ENCODE measurements around the gene RLN3. TPM values are rescaled to one million over a fixed set of nuclear protein-coding genes. Genes with fewer than 3 reads are reported as not detected.

The RLN3 gene
- total RNA-seq (not detected), polyA plus RNA-seq (ENCODE audit: insufficient read length in 2 of 2) (not detected)
- long read RNA-seq, donor 1, result 0 reads
- long read RNA-seq, donor 2, result 0 reads
- long read RNA-seq, donor 3, result 0 reads
- long read RNA-seq, donor 4, result 0 reads

- WGBS (ENCODE audit: insufficient coverage), result 67% methylated on average over 24 of the region's 24 CpGs
Measured at GRCh38 chr19:14027856-14028450, at the start of gene RLN3. RLN3 (plus strand) TSS chr19:14028148; CDS start chr19:14028205, 57 bp downstream.

GRCh38 chr19:13978351-13979243 lies 49.4 kb upstream of the RLN3 start:
- peak overlapping the region; percentile 33 for H3K27ac ChIP-seq (ENCODE audit: low read depth, low read length)
- H3K4me1 ChIP-seq (ENCODE audit: control insufficient read depth, insufficient read depth, low read length), result peaks cover 16% of the 10 kb centered on the region
- H3K9me3 ChIP-seq (ENCODE audit: control insufficient read depth, insufficient read depth, low read length), result no peaks in the 10 kb centered on the region
- WGBS (ENCODE audit: insufficient coverage), result 15% methylated on average over 69 of the region's 74 CpGs
- H3K27me3 ChIP-seq (ENCODE audit: control insufficient read depth, insufficient read depth, low read length), result no peaks in the 10 kb centered on the region
- peaks cover 90% of the 10 kb centered on the region for H3K36me3 ChIP-seq (ENCODE audit: control insufficient read depth, insufficient read depth, low read length)
- H3K4me3 ChIP-seq (ENCODE audit: low read depth, low read length), result no peak overlapping the region
- peak in 2 of 6 donors; percentile 28 to 78 for DNase-seq (ENCODE audit: low read depth in 4 of 6, low spot score in 6 of 6)

More at GRCh38 chr19:14027856-14028450, at the start of gene RLN3:
- Histone ChIP-seq H3K4me1 (ENCODE audit: control insufficient read depth, insufficient read depth, low read length) (peaks cover 20% of the 10 kb centered on the region), H3K9me3 (ENCODE audit: control insufficient read depth, insufficient read depth, low read length) (no peaks in the 10 kb centered on the region), H3K4me3 (ENCODE audit: low read depth, low read length) (no peak within 1 kb of the TSS), H3K27ac (ENCODE audit: low read depth, low read length) (no peak within 1 kb of the TSS), H3K36me3 (ENCODE audit: control insufficient read depth, insufficient read depth, low read length) (no peaks in the 10 kb centered on the region), H3K27me3 (ENCODE audit: control insufficient read depth, insufficient read depth, low read length) (peaks cover 14% of the 10 kb centered on the region)
- no peak for DNase-seq (ENCODE audit: low read depth in 4 of 6, low spot score in 6 of 6)

- DNase-seq (ENCODE audit: low read depth in 4 of 6, low spot score in 6 of 6), result no peak
- H3K36me3 ChIP-seq (ENCODE audit: control insufficient read depth, insufficient read depth, low read length), result peaks cover 91% of the 10 kb centered on the region
- H3K4me3 ChIP-seq (ENCODE audit: low read depth, low read length), result no peak overlapping the region
- no peaks in the 10 kb centered on the region for H3K9me3 ChIP-seq (ENCODE audit: control insufficient read depth, insufficient read depth, low read length)
- no peak overlapping the region for H3K27ac ChIP-seq (ENCODE audit: low read depth, low read length)
- 13% methylated on average over 9 of the region's 12 CpGs for WGBS (ENCODE audit: insufficient coverage)
- H3K27me3 ChIP-seq (ENCODE audit: control insufficient read depth, insufficient read depth, low read length), result no peaks in the 10 kb centered on the region
- peaks cover 16% of the 10 kb centered on the region for H3K4me1 ChIP-seq (ENCODE audit: control insufficient read depth, insufficient read depth, low read length)
Measured at GRCh38 chr19:13979244-13979615, 48.7 kb upstream of the RLN3 start.

- H3K4me1 ChIP-seq (ENCODE audit: control insufficient read depth, insufficient read depth, low read length), result peaks cover 16% of the 10 kb centered on the region
- 71% methylated on average over 8 of the region's 12 CpGs for WGBS (ENCODE audit: insufficient coverage)
Measured at GRCh38 chr19:13979686-13980085, 48.3 kb upstream of the RLN3 start.

DNA sequence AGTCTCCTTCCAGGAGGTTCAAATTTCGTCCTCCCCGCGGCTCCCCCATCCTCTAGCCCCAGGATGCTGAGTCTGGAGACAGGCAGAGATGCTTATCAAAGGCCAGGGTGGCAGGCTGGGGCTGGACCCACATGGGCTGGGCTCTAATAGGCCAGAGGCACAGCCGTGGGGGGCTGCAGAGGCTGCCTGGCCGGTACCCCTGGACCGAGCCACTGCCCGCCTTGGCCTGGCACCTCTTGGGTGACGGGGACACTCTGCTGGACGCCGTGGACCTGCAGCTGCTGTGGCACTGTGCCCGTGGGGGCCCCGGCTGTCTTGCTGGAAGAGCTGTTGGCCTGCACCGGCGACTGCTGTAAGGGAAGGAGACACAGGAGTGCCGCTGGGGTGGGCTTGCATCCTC lies 47.6 kb upstream of the RLN3 start:
- Histone ChIP-seq H3K4me1 (ENCODE audit: control insufficient read depth, insufficient read depth, low read length) (peaks cover 16% of the 10 kb centered on the region), H3K27me3 (ENCODE audit: control insufficient read depth, insufficient read depth, low read length) (no peaks in the 10 kb centered on the region), H3K27ac (ENCODE audit: low read depth, low read length) (no peak overlapping the region), H3K9me3 (ENCODE audit: control insufficient read depth, insufficient read depth, low read length) (no peaks in the 10 kb centered on the region), H3K36me3 (ENCODE audit: control insufficient read depth, insufficient read depth, low read length) (peaks cover 92% of the 10 kb centered on the region), H3K4me3 (ENCODE audit: low read depth, low read length) (no peak overlapping the region)
- DNase-seq (ENCODE audit: low read depth in 4 of 6, low spot score in 6 of 6), result no peak
- 85% methylated on average over 9 of the region's 15 CpGs for WGBS (ENCODE audit: insufficient coverage)

More at GRCh38 chr19:13979686-13980085, 48.3 kb upstream of the RLN3 start:
- no peak overlapping the region for H3K27ac ChIP-seq (ENCODE audit: low read depth, low read length)
- DNase-seq (ENCODE audit: low read depth in 4 of 6, low spot score in 6 of 6), result no peak
- no peaks in the 10 kb centered on the region for H3K27me3 ChIP-seq (ENCODE audit: control insufficient read depth, insufficient read depth, low read length)
- no peaks in the 10 kb centered on the region for H3K9me3 ChIP-seq (ENCODE audit: control insufficient read depth, insufficient read depth, low read length)
- no peak overlapping the region for H3K4me3 ChIP-seq (ENCODE audit: low read depth, low read length)
- peaks cover 91% of the 10 kb centered on the region for H3K36me3 ChIP-seq (ENCODE audit: control insufficient read depth, insufficient read depth, low read length)

DNA sequence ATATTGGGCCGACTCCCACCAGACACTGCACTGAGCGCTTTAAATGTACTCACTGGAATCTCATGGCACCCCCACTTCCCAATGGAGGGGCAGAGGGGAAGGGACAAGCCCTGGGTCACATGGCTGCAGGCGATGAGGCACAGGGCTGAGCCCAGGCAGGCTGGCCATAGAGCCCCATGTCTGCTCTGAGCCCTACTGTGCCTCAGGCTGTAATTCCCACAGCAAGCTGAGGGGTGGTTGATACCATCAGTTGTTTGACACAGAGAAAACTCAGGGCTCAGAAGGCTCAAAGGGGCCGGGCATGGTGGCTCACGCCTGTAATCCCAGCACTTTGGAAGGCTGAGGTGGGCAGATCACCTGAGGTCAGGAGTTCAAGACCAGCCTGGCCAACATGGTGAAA lies 46.9 kb upstream of the RLN3 start:
- 80% methylated on average over 1 of the region's 5 CpGs for WGBS (ENCODE audit: insufficient coverage)
- Histone ChIP-seq H3K36me3 (ENCODE audit: control insufficient read depth, insufficient read depth, low read length) (peaks cover 92% of the 10 kb centered on the region), H3K4me1 (ENCODE audit: control insufficient read depth, insufficient read depth, low read length) (peaks cover 23% of the 10 kb centered on the region), H3K27me3 (ENCODE audit: control insufficient read depth, insufficient read depth, low read length) (no peaks in the 10 kb centered on the region), H3K9me3 (ENCODE audit: control insufficient read depth, insufficient read depth, low read length) (no peaks in the 10 kb centered on the region), H3K4me3 (ENCODE audit: low read depth, low read length) (no peak overlapping the region), H3K27ac (ENCODE audit: low read depth, low read length) (no peak overlapping the region)
- no peak for DNase-seq (ENCODE audit: low read depth in 4 of 6, low spot score in 6 of 6)

GRCh38 chr19:13981467-13981866 lies 46.5 kb upstream of the RLN3 start:
- Histone ChIP-seq H3K4me1 (ENCODE audit: control insufficient read depth, insufficient read depth, low read length) (peaks cover 27% of the 10 kb centered on the region), H3K4me3 (ENCODE audit: low read depth, low read length) (no peak overlapping the region), H3K27me3 (ENCODE audit: control insufficient read depth, insufficient read depth, low read length) (no peaks in the 10 kb centered on the region), H3K9me3 (ENCODE audit: control insufficient read depth, insufficient read depth, low read length) (no peaks in the 10 kb centered on the region), H3K27ac (ENCODE audit: low read depth, low read length) (no peak overlapping the region), H3K36me3 (ENCODE audit: control insufficient read depth, insufficient read depth, low read length) (peaks cover 92% of the 10 kb centered on the region)
- DNase-seq (ENCODE audit: low read depth in 4 of 6, low spot score in 6 of 6), result no peak
- 91% methylated on average over 9 of the region's 9 CpGs for WGBS (ENCODE audit: insufficient coverage)

DNA sequence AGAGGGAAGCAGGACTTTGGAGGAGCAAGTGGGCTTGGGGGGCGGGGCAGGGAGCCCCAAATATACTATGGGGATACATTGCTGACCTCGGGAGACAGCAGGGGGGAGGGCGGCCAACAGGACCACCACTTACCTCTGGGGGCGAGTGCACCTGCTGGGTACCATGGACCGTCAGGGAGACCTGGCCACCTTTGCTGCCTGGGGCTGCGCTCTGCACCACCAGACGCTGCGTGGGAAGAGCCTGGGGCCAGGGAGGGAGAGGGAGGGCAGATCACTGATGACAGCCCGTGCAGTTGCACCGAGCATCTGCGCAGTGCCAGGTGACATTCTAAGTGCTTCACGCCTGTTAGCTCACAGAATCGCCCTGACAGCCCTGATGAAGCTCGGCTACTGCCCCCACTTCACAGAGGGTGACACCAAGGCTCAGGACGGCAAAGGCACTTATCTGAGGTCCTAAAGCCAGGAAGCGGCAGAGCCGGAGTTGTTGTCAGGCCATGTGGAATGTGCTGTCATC lies 45.9 kb upstream of the RLN3 start:
- no peak overlapping the region for H3K4me3 ChIP-seq (ENCODE audit: low read depth, low read length)
- H3K27me3 ChIP-seq (ENCODE audit: control insufficient read depth, insufficient read depth, low read length), result no peaks in the 10 kb centered on the region
- no peak overlapping the region for H3K27ac ChIP-seq (ENCODE audit: low read depth, low read length)
- peaks cover 33% of the 10 kb centered on the region for H3K4me1 ChIP-seq (ENCODE audit: control insufficient read depth, insufficient read depth, low read length)
- peaks cover 92% of the 10 kb centered on the region for H3K36me3 ChIP-seq (ENCODE audit: control insufficient read depth, insufficient read depth, low read length)
- DNase-seq (ENCODE audit: low read depth in 4 of 6, low spot score in 6 of 6), result no peak
- H3K9me3 ChIP-seq (ENCODE audit: control insufficient read depth, insufficient read depth, low read length), result no peaks in the 10 kb centered on the region
- WGBS (ENCODE audit: insufficient coverage), result 87% methylated on average over 17 of the region's 17 CpGs

- 98% methylated on average over 9 of the region's 9 CpGs for WGBS (ENCODE audit: insufficient coverage)
- Histone ChIP-seq H3K36me3 (ENCODE audit: control insufficient read depth, insufficient read depth, low read length) (peaks cover 92% of the 10 kb centered on the region), H3K9me3 (ENCODE audit: control insufficient read depth, insufficient read depth, low read length) (no peaks in the 10 kb centered on the region), H3K4me1 (ENCODE audit: control insufficient read depth, insufficient read depth, low read length) (peaks cover 34% of the 10 kb centered on the region), H3K27me3 (ENCODE audit: control insufficient read depth, insufficient read depth, low read length) (no peaks in the 10 kb centered on the region), H3K27ac (ENCODE audit: low read depth, low read length) (no peak overlapping the region), H3K4me3 (ENCODE audit: low read depth, low read length) (no peak overlapping the region)
- no peak for DNase-seq (ENCODE audit: low read depth in 4 of 6, low spot score in 6 of 6)
Measured at GRCh38 chr19:13982773-13983172, 45.2 kb upstream of the RLN3 start.
